Endothelial cell of umbilical vein (primary cell): Measurements from ENCODE around the gene S100A14. TPM values are rescaled to one million over a fixed set of nuclear protein-coding genes. Genes with fewer than 3 reads are reported as not detected.

Source experiments
- BruUV-seq: library from RNA; stranded (reverse); fragments of 400-500 nt; replicated peaks from 2 replicates; lab custom pipeline; 2021; lab: Mats Ljungman, UMichigan
- CTCF ChIA-PET: fragments of 300-600, 350-600 bp; sonication (Branson Sonifier 250); formaldehyde crosslinking; loops from one replicate; lab custom pipeline; 2021; ENCODE audit warnings: antibody characterized with exemption, inconsistent platforms; lab: Charles Lee
- POLR2A ChIA-PET: fragments of 300-600, 350-600 bp; sonication (Branson Sonifier 250); formaldehyde crosslinking; loops from one replicate; lab custom pipeline; 2021; ENCODE audit warnings: antibody characterized with exemption, inconsistent platforms; lab: Charles Lee
- DNase-seq: peaks from one replicate; pipeline ENCODE4 v3.0.0-alpha.2; 2011; ENCODE audit warnings: low read depth, low spot score
- FAIRE-seq: peaks from 2 replicates; lab custom pipeline; 2011; peaks lifted over from hg19 to GRCh38; lab: Jason Lieb, UNC
- H2AFZ ChIP-seq: 2 replicates; pipeline ENCODE4 v1.6.0; 2012; ENCODE audit warnings: low read depth, low read length, control low read depth, inconsistent platforms
- H3K27ac ChIP-seq: 2 replicates; pipeline ENCODE4 v1.5.1; 2011; ENCODE audit warnings: low read depth, mild to moderate bottlenecking, control low read depth, low read length, moderate library complexity; ENCODE audit not compliant: insufficient read depth
- H3K27me3 ChIP-seq, 2 experiments: 2 replicates each; pipeline versions ENCODE4 v1.6.0 to v1.6.1; 2011; ENCODE audit warnings: low read length in 2 of 2, mixed read lengths in 1 of 2; ENCODE audit not compliant: control insufficient read depth in 2 of 2, insufficient read depth in 2 of 2
- H3K36me3 ChIP-seq, 2 experiments: 2 replicates in 1 of 2; 3 replicates in 1 of 2; pipeline ENCODE4 v1.5.1; 2011; ENCODE audit warnings: low read length in 2 of 2, mild to moderate bottlenecking in 1 of 2, moderate library complexity in 1 of 2; ENCODE audit not compliant: control insufficient read depth in 2 of 2, insufficient read depth in 2 of 2; ENCODE audit errors: extremely low read depth in 1 of 2
- H3K4me1 ChIP-seq: 3 replicates; pipeline ENCODE4 v1.5.1; 2011; ENCODE audit warnings: mild to moderate bottlenecking, low read length; ENCODE audit not compliant: control insufficient read depth, insufficient read depth; ENCODE audit errors: extremely low read depth
- H3K4me2 ChIP-seq: 2 replicates; pipeline ENCODE4 v1.6.1; 2011; ENCODE audit warnings: low read length, control low read depth, mixed read lengths; ENCODE audit not compliant: insufficient read depth
- H3K4me3 ChIP-seq, 3 experiments: fragments of 200-600 bp in 1 of 3; sonication (generic), shearing (Covaris generic) in 1 of 3; replicated peaks in 1 of 3; 2 replicates each; pipeline ENCODE4 v1.5.1; 2011 to 2016; ENCODE audit warnings: control low read depth in 3 of 3, low read length in 3 of 3, mild to moderate bottlenecking in 2 of 3, inconsistent platforms in 1 of 3, low read depth in 1 of 3, moderate library complexity in 1 of 3; ENCODE audit not compliant: insufficient read depth in 1 of 3
- H3K79me2 ChIP-seq: 2 replicates; pipeline ENCODE4 v1.6.0; 2012; ENCODE audit warnings: low read length, inconsistent platforms; ENCODE audit not compliant: control insufficient read depth, insufficient read depth
- H3K9ac ChIP-seq: replicated peaks from 2 replicates; pipeline ENCODE3; 2011; ENCODE audit warnings: low read length, control low read depth; ENCODE audit not compliant: insufficient read depth; ENCODE audit errors: extremely low read depth
- H3K9me1 ChIP-seq: replicated peaks from 3 replicates; pipeline ENCODE4 v1.6.0; 2011; ENCODE audit warnings: mild to moderate bottlenecking, low read length; ENCODE audit not compliant: control insufficient read depth, insufficient read depth; ENCODE audit errors: extremely low read depth
- H3K9me3 ChIP-seq: replicated peaks from 2 replicates; pipeline ENCODE4 v1.5.1; 2012; ENCODE audit warnings: low read length, inconsistent platforms; ENCODE audit not compliant: control insufficient read depth, insufficient read depth
- H4K20me1 ChIP-seq: replicated peaks from 2 replicates; pipeline ENCODE3; 2011; ENCODE audit warnings: mild to moderate bottlenecking, low read length; ENCODE audit not compliant: control insufficient read depth, insufficient read depth; ENCODE audit errors: extremely low read depth
- CTCF ChIP-seq, 2 donors: IDR thresholded peaks; 1 replicate in 1 of 2; 2 replicates in 1 of 2; pipeline ENCODE4 v1.5.1; 2011; ENCODE audit warnings: low read length in 2 of 2, mild to moderate bottlenecking in 2 of 2, moderate library complexity in 2 of 2, control low read depth in 1 of 2, inconsistent platforms in 1 of 2, low read depth in 1 of 2; ENCODE audit not compliant: insufficient read depth in 1 of 2; ENCODE audit errors: extremely low read depth in 1 of 2
- EZH2 ChIP-seq: IDR thresholded peaks from 2 replicates; pipeline ENCODE4 v1.6.1; 2012; ENCODE audit warnings: borderline replicate concordance, low read depth, mild to moderate bottlenecking, moderate library complexity, low read length, inconsistent platforms; ENCODE audit not compliant: severe bottlenecking
- FOS ChIP-seq: IDR thresholded peaks from 2 replicates; pipeline ENCODE4 v1.6.1; 2011; ENCODE audit warnings: mild to moderate bottlenecking, low read length, moderate library complexity, borderline replicate concordance; ENCODE audit not compliant: insufficient read depth
- GATA2 ChIP-seq: IDR thresholded peaks from 2 replicates; pipeline ENCODE4 v1.7.0; 2011; ENCODE audit warnings: low read depth, mild to moderate bottlenecking, moderate library complexity, mixed read lengths, low read length; ENCODE audit not compliant: insufficient read length, insufficient read depth
- JUN ChIP-seq: IDR thresholded peaks from 2 replicates; pipeline ENCODE4 v1.6.1; 2011; ENCODE audit warnings: borderline replicate concordance, low read depth; ENCODE audit not compliant: insufficient read length, insufficient read depth
- MYC ChIP-seq: IDR thresholded peaks from one replicate; pipeline ENCODE4 v1.6.1; 2011; ENCODE audit warnings: mild to moderate bottlenecking, low read depth, low read length
- POLR2A ChIP-seq: IDR thresholded peaks from 2 replicates; pipeline ENCODE4 v1.6.1; 2012; ENCODE audit warnings: low read depth, mild to moderate bottlenecking, control low read depth, low read length
- POLR2AphosphoS5 ChIP-seq: IDR thresholded peaks from 2 replicates; pipeline ENCODE4 v1.6.1; 2012; ENCODE audit warnings: low read depth, mild to moderate bottlenecking, control low read depth, low read length, moderate library complexity; ENCODE audit not compliant: insufficient read depth
- dilution Hi-C: fragments of 300-500 bp; cut with MboI; formaldehyde crosslinking; loops from one replicate; pipeline ENCODE4 v1.15.0; 2019; ENCODE audit warnings: low sequenced_read_pairs; ENCODE audit not compliant: extremely low pct_ligation_motif_present
- intact Hi-C: fragments of 100-400 bp; cut with micrococcal nuclease; formaldehyde crosslinking; loops from one replicate; pipeline ENCODE4 v1.10.0; 2022
- polyA plus RNA-seq, 4 experiments: library from polyadenylated mRNA; depleted of rRNA in 3 of 4; stranded (reverse) in 3 of 4; unstranded in 1 of 4; fragments of >200 nt; gene quantifications; 2 replicates each; pipeline versions ENCODE4 v1.2.1 to v1.2.3, GENCODE V29; 2011 to 2012; ENCODE audit warnings: missing spikeins in 1 of 4
- total RNA-seq: library from RNA; stranded (reverse); gene quantifications from 2 replicates; pipeline ENCODE4 v1.2.3, GENCODE V29; 2021

Gene S100A14
- total and polyA plus RNA-seq, 2 donors (not counting 3 experiments of a cell fraction or from before 2014, with no cell fraction given): 0.10 TPM; not detected in 1

- H3K27me3 ChIP-seq: no peaks in the 10 kb centered on the region
- H3K9me3 ChIP-seq: no peaks in the 10 kb centered on the region
- ChIA-PET CTCF (interaction anchor here (0.6 to 6.3 kb wide), 28 partner anchors 8 to 416 kb away, joined by 3 to 216 read pairs (median 10); partner anchors contain the start of genes CHTOP, S100A1, S100A13 and S100A14), POLR2A (interaction anchor here (0.7 to 1.0 kb wide), 4 partner anchors 37 to 63 kb away, joined by 3 to 6 read pairs (median 4); partner anchors contain the start of genes CHTOP and S100A16)
- H3K4me1 ChIP-seq: peaks cover 24% of the 10 kb centered on the region
- no peak overlapping the region for H3K27ac ChIP-seq
- no peak overlapping the region for H2AFZ ChIP-seq
- DNase-seq: no peak
- H3K4me3 ChIP-seq: no peak overlapping the region
- FAIRE-seq: no peak
- no peak for TF ChIP-seq POLR2A
- no peak for TF ChIP-seq EZH2
- no peak for TF ChIP-seq POLR2AphosphoS5
- TF ChIP-seq FOS: no peak
- TF ChIP-seq CTCF (IDR thresholded peaks at IDR 0.05; ENCODE audit: extremely low read depth in 1 of 2, insufficient read depth in 1 of 2, low read depth in 1 of 2, low read length in 2 of 2): no peak
- no peak for TF ChIP-seq JUN
- TF ChIP-seq MYC: no peak
- TF ChIP-seq GATA2: no peak
- no peak overlapping the region for H3K9ac ChIP-seq
- BruUV-seq: no TSS peak
- no peaks in the 10 kb centered on the region for H3K36me3 ChIP-seq
- no peaks in the 10 kb centered on the region for H3K9me1 ChIP-seq
- dilution Hi-C loops: no loop called here
- no peaks in the 10 kb centered on the region for H3K79me2 ChIP-seq
- no peak overlapping the region for H3K4me2 ChIP-seq
- H4K20me1 ChIP-seq: no peaks in the 10 kb centered on the region
- intact Hi-C loops: loop anchor here (1.0 to 2.0 kb wide), 9 partner anchors 27 to 415 kb away; partner anchors contain the start of genes CHTOP, RAB13, S100A13 and SNAPIN
Observed at GRCh38 chr1:153571706-153572105, 44.4 kb downstream of the S100A14 start.
